Tibial nerve (tissue), 4 donors: ENCODE measurements around the gene TCERG1. TPM values are rescaled to one million over a fixed set of nuclear protein-coding genes. Genes with fewer than 3 reads are reported as not detected.

ENCODE experiments used
- DNase-seq, 2 donors: peaks; one replicate each; pipeline ENCODE4 v3.0.0-alpha.2; 2019; ENCODE audit warnings: low spot score in 2 of 2
- H3K27ac ChIP-seq, 4 donors: fragments of 200-600 bp; sonication (generic) in 3 of 4; one replicate each; pipeline ENCODE4 v1.5.1; 2017 to 2019; ENCODE audit warnings: mild to moderate bottlenecking in 1 of 4
- H3K27me3 ChIP-seq, 2 donors: fragments of 200-600 bp; sonication (generic) in 1 of 2; one replicate each; pipeline versions ENCODE4 v1.5.1 to v1.6.0; 2017 to 2019
- H3K36me3 ChIP-seq, 3 donors: fragments of 200-600 bp; sonication (generic); one replicate each; pipeline ENCODE4 v1.5.1; 2018 to 2019
- H3K4me1 ChIP-seq, 4 donors: fragments of 200-600 bp; sonication (generic) in 3 of 4; one replicate each; pipeline ENCODE4 v1.5.1; 2017 to 2019
- H3K4me3 ChIP-seq, 4 donors: fragments of 200-600 bp; sonication (generic) in 3 of 4; one replicate each; pipeline ENCODE4 v1.5.1; 2017 to 2019; ENCODE audit warnings: mild to moderate bottlenecking in 1 of 4, moderate library complexity in 1 of 4
- H3K9me3 ChIP-seq, 4 donors: fragments of 200-600 bp; sonication (generic) in 3 of 4; one replicate each; pipeline ENCODE4 v1.5.1; 2017 to 2019
- EP300 ChIP-seq, 2 donors: sonication (generic); formaldehyde crosslinking; IDR thresholded peaks; one replicate each; pipeline ENCODE4 v1.6.1; 2017; ENCODE audit warnings: antibody characterized with exemption in 2 of 2, mild to moderate bottlenecking in 1 of 2
- POLR2A ChIP-seq, 2 donors: fragments of 450-650 bp; IDR thresholded peaks; one replicate each; pipeline ENCODE4 v1.6.1; 2017; ENCODE audit warnings: antibody characterized with exemption in 2 of 2, mild to moderate bottlenecking in 2 of 2, moderate library complexity in 2 of 2
- WGBS, 2 donors: methylation state at CpG; one replicate each; pipeline ENCODE4 v1.1.5; 2018; 5-methylcytosine and 5-hydroxymethylcytosine counted together
- total RNA-seq, 4 donors: library from RNA; depleted of rRNA; stranded (reverse); fragments of >200 nt; gene quantifications; one replicate each; pipeline ENCODE4 v1.1.0, GENCODE V29; 2016
- TF ChIP-seq, protein P1 (sequence below), 5 experiments: fragments of 200-600 bp in 3 of 5; fragments of 450-650 bp in 2 of 5; sonication (generic) in 3 of 5; IDR thresholded peaks; one replicate each; pipeline ENCODE4 v1.5.1; 2016 to 2019; ENCODE audit warnings: antibody characterized with exemption in 5 of 5, mild to moderate bottlenecking in 3 of 5, moderate library complexity in 2 of 5

Gene TCERG1
- total RNA-seq, 4 donors from 2014 or later = 52.2 to 108 (median 71.9) TPM

DNA sequence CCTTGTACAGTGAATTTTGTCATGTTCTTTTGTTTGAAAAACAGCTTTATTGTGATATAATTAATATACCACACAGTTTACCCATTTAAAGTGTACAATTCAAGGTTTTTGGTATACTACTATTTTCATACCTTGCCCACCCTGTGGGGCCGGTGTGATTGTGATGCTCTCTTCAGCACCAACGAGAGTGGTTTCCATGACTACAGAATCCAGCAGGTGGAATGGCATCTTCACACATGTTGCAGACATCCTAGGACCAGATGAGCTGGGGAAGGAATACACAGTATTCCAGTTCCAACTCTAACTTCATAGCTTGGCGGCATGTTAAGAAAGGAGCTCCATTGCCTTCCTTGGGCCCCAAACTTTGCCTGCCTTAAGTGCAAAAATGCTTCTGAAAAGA, 76.6 kb downstream of the TCERG1 start:
- no peaks in the 10 kb centered on the region for H3K27me3 ChIP-seq
- TF ChIP-seq, protein P1, sequence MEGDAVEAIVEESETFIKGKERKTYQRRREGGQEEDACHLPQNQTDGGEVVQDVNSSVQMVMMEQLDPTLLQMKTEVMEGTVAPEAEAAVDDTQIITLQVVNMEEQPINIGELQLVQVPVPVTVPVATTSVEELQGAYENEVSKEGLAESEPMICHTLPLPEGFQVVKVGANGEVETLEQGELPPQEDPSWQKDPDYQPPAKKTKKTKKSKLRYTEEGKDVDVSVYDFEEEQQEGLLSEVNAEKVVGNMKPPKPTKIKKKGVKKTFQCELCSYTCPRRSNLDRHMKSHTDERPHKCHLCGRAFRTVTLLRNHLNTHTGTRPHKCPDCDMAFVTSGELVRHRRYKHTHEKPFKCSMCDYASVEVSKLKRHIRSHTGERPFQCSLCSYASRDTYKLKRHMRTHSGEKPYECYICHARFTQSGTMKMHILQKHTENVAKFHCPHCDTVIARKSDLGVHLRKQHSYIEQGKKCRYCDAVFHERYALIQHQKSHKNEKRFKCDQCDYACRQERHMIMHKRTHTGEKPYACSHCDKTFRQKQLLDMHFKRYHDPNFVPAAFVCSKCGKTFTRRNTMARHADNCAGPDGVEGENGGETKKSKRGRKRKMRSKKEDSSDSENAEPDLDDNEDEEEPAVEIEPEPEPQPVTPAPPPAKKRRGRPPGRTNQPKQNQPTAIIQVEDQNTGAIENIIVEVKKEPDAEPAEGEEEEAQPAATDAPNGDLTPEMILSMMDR (IDR thresholded peaks at IDR 0.05) = no peak
- no peak for TF ChIP-seq EP300 (IDR thresholded peaks at IDR 0.05)
- TF ChIP-seq POLR2A (IDR thresholded peaks at IDR 0.05) = no peak
- DNase-seq = no peak
- H3K9me3 ChIP-seq = no peaks in the 10 kb centered on the region
- no peak overlapping the region for H3K27ac ChIP-seq
- no peak overlapping the region for H3K4me3 ChIP-seq
- 70 to 76% methylated on average over 3 of the region's 3 CpGs for WGBS, 2 donors
- H3K4me1 ChIP-seq = no peaks in the 10 kb centered on the region
- no peaks in the 10 kb centered on the region for H3K36me3 ChIP-seq

DNA sequence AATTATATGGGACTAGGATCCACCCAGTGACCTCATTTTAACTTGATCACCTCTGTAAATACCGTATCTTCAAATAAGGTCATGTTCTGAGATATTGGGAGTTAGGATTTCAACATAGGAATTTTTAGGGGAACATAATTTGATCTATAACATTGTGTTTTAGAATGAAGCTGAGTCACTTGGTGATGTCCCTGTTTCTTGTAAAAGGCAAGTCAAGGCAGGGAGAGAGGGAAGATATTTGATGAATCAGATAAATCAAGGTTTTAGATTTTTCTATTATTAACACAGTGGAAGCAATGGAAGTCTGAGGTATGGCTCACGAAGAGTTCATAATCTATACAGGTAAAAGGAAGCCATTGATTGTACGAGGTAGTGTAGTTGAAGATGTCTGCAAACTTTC, 80.7 kb downstream of the TCERG1 start:
- Histone ChIP-seq H3K27me3 (no peaks in the 10 kb centered on the region), H3K36me3 (no peaks in the 10 kb centered on the region), H3K4me1 (no peaks in the 10 kb centered on the region), H3K4me3 (no peak overlapping the region), H3K27ac (no peak overlapping the region), H3K9me3 (no peaks in the 10 kb centered on the region)
- no peak for DNase-seq
- no peak for TF ChIP-seq EP300 (IDR thresholded peaks at IDR 0.05)
- TF ChIP-seq, protein P1 (IDR thresholded peaks at IDR 0.05) = no peak
- no peak for TF ChIP-seq POLR2A (IDR thresholded peaks at IDR 0.05)
- WGBS, 2 donors = 82 to 84% methylated on average over 3 of the region's 3 CpGs

DNA sequence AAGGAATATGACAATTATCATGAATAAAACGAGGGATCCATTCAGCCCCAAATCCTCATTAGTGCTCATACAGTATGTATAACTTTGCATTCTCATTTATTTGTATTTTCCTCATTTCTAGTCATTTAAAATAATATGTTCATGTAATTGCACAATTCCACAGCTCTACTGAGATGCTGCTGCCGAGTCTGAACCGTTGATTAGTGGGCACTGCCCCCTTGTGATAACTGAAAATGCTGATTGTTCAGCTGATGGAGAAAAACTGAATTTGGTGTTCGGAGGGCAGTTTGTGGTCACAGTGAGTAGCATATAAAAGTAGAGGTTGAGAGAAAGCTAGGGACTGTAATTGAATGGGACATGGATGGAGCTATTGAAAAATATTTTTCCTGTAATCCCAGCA, 81.1 kb downstream of the TCERG1 start:
- H3K4me1 ChIP-seq = peaks cover 0 to 3% (median 0%) of the 10 kb centered on the region in 4 donors
- no peaks in the 10 kb centered on the region for H3K27me3 ChIP-seq
- 46 to 61% methylated on average over 4 of the region's 4 CpGs for WGBS, 2 donors
- no peaks in the 10 kb centered on the region for H3K9me3 ChIP-seq
- no peak for TF ChIP-seq EP300 (IDR thresholded peaks at IDR 0.05)
- TF ChIP-seq, protein P1 (IDR thresholded peaks at IDR 0.05) = no peak
- TF ChIP-seq POLR2A (IDR thresholded peaks at IDR 0.05) = no peak
- H3K27ac ChIP-seq = no peak overlapping the region
- H3K36me3 ChIP-seq = no peaks in the 10 kb centered on the region
- no peak for DNase-seq
- H3K4me3 ChIP-seq = no peak overlapping the region

DNA sequence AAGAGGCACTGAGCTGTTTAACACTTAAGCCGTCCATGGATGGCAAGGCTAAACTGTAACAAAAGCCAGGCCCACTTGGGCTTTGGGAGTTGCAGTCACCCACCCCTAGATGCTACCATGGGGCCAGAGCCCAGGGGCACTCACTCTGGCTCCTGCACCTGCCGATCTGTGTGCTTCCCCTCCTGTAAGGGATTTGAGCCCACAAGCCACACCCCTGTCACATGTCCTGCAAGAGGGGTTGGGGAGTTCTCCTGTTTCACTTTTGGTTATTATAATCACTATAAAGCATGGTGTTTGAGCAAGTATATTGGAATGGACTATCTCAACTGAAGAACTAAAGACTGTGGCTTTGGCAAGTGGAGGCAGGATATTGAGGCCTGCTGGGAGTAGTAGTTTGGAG, 82.9 kb downstream of the TCERG1 start:
- no peak overlapping the region for H3K27ac ChIP-seq
- H3K36me3 ChIP-seq = no peaks in the 10 kb centered on the region
- 82 to 100% methylated on average over 2 of the region's 2 CpGs for WGBS, 2 donors
- peaks cover 0 to 5% (median 0%) of the 10 kb centered on the region in 4 donors for H3K4me1 ChIP-seq
- TF ChIP-seq EP300 (IDR thresholded peaks at IDR 0.05) (no peak), POLR2A (IDR thresholded peaks at IDR 0.05) (no peak)
- TF ChIP-seq, protein P1 (IDR thresholded peaks at IDR 0.05) = no peak
- no peaks in the 10 kb centered on the region for H3K9me3 ChIP-seq
- H3K4me3 ChIP-seq = no peak overlapping the region
- no peak for DNase-seq
- H3K27me3 ChIP-seq = no peaks in the 10 kb centered on the region

DNA sequence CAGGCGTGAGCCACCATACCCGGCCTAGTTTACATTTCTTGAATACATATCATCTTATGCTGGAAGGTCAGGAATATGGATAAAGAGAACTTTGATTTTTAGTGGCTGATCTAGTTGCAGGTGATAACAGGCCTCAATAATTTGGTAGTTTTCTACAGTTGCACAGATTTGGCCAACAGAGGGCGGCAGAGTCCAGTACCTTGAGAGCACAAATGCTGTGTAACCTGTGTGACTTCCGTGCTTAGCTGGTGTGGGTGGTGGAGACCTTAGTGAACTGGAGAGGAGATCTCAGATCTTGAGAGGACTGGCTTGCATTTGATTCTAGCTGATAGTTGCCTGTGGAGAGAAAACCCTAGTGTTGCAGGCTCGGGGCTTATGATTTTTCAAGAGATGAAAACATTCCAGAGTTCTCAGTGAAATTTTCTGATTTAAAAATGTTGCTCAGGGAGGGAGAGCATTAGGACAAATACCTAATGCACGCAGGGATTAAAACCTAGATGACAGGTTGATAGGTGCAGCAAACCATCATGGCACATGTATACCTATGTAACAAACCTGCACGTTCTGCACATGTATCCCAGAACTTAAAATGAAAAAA, 86.2 kb downstream of the TCERG1 start:
- H3K9me3 ChIP-seq = no peaks in the 10 kb centered on the region
- H3K4me1 ChIP-seq = peaks cover 0 to 5% (median 0%) of the 10 kb centered on the region in 4 donors
- H3K36me3 ChIP-seq = no peaks in the 10 kb centered on the region
- no peak overlapping the region for H3K4me3 ChIP-seq
- 42 to 45% methylated on average over 7 of the region's 7 CpGs for WGBS, 2 donors
- TF ChIP-seq, protein P1 (IDR thresholded peaks at IDR 0.05) = peak; percentile 66 to 72 (median 69)
- no peak for TF ChIP-seq EP300 (IDR thresholded peaks at IDR 0.05)
- no peak for TF ChIP-seq POLR2A (IDR thresholded peaks at IDR 0.05)
- peak; percentile 45 to 76 for DNase-seq
- H3K27me3 ChIP-seq = no peaks in the 10 kb centered on the region
- H3K27ac ChIP-seq = no peak overlapping the region
